MCF 10A (cell line): ENCODE measurements around the gene COL20A1. TPM values are rescaled to one million over a fixed set of nuclear protein-coding genes. Genes with fewer than 3 reads are reported as not detected.

Source experiments
- BruUV-seq: library from RNA; stranded (reverse); fragments of 400-500 nt; replicated peaks from 2 replicates; lab custom pipeline; 2021; lab: Mats Ljungman, UMichigan
- CTCF ChIA-PET: fragments of 300-600 bp; sonication (Branson Sonifier 250); formaldehyde crosslinking; extraction: SDS; loops from one replicate; lab custom pipeline; 2021; ENCODE audit warnings: antibody characterized with exemption, inconsistent platforms; lab: Yijun Ruan, JAX
- POLR2A ChIA-PET: fragments of 300-600, 350-650 bp; sonication (Branson Sonifier 250); formaldehyde crosslinking; extraction: SDS; loops from one replicate; lab custom pipeline; 2020; ENCODE audit warnings: antibody characterized with exemption, inconsistent platforms; lab: Yijun Ruan, JAX
- DNase-seq: peaks from one replicate; pipeline ENCODE4 v3.0.0-alpha.2; 2018; ENCODE audit not compliant: unreplicated experiment
- H3K27ac Mint-ChIP-seq: one replicate; pipeline ENCODE4 v1.8.0; 2022; ENCODE audit warnings: mild to moderate bottlenecking, low read depth, mixed read lengths; ENCODE audit not compliant: unreplicated experiment
- H3K27me3 Mint-ChIP-seq: one replicate; pipeline ENCODE4 v1.8.0; 2022; ENCODE audit warnings: mixed read lengths; ENCODE audit not compliant: insufficient read depth, unreplicated experiment
- H3K36me3 Mint-ChIP-seq: one replicate; pipeline ENCODE4 v1.8.0; 2022; ENCODE audit warnings: mild to moderate bottlenecking, moderate library complexity, mixed read lengths; ENCODE audit not compliant: insufficient read depth, unreplicated experiment
- H3K4me1 Mint-ChIP-seq: one replicate; pipeline ENCODE4 v1.8.0; 2022; ENCODE audit warnings: mixed read lengths; ENCODE audit not compliant: insufficient read depth, unreplicated experiment
- H3K4me3 Mint-ChIP-seq: one replicate; pipeline ENCODE4 v1.8.0; 2022; ENCODE audit warnings: mild to moderate bottlenecking, moderate library complexity, mixed read lengths; ENCODE audit not compliant: unreplicated experiment
- H3K9me3 Mint-ChIP-seq: one replicate; pipeline ENCODE4 v1.8.0; 2022; ENCODE audit warnings: mixed read lengths; ENCODE audit not compliant: unreplicated experiment
- intact Hi-C: fragments of 100-400 bp; cut with micrococcal nuclease; formaldehyde crosslinking; loops from 2 replicates; pipeline ENCODE4 v1.14.1; 2022
- total RNA-seq: library from RNA; stranded (reverse); gene quantifications from 2 replicates; pipeline ENCODE4 v1.2.3, GENCODE V29; 2022
- TF ChIP-seq, protein P1 (sequence below): fragments of 200-600 bp; IDR thresholded peaks from one replicate; pipeline ENCODE4 v1.8.0; 2022; ENCODE audit warnings: antibody characterized with exemption, mild to moderate bottlenecking; ENCODE audit not compliant: unreplicated experiment

The COL20A1 gene
- total RNA-seq, 1 experiment from 2014 or later: 0.14 TPM

DNA sequence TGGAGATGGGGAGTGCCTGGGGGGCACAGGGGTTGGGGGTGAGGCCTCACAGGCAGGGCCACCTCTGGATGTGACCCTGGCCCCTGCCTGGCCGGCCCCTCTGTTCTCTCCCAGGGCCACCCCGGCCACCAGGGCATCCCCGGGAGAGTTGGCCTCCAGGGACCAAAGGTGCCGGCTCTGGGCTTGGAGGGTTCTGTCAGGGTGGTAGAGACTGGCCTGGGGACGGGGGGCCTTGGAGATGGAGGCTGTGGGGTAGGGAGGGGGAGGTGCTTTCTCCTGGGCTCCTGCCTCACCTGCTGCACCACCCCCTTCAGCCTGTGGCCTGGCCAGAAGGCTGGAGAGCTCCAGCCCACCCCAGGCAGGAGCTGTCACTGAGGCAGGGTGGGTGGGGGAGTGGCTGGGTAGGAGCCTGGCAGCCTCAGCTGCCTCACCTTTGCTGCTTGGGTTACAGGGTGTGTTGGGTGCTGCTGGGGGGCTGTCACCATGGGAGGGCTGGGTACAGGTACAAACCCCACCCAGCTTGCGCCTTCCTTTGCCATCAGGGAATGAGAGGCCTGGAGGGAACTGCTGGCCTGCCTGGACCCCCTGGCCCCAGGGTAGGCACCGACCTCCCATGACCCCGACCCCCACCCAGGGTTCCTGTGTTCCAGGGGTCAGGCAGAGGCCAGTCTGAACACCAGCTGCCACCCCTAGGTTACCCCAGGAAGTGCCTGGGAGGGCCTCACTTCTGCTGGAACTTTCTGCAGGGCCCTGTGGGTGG, 32.7 kb downstream of the COL20A1 start:
- CTCF ChIA-PET: interaction anchor here (1.3 kb wide), 2 partner anchors 12 to 102 kb away, joined by 4 read pairs; no protein-coding TSS in a partner anchor
- Mint-ChIP-seq H3K4me3 (no peak overlapping the region), H3K4me1 (no peaks in the 10 kb centered on the region), H3K9me3 (no peaks in the 10 kb centered on the region), H3K27ac (no peak overlapping the region), H3K36me3 (no peaks in the 10 kb centered on the region), H3K27me3 (peaks cover 22% of the 10 kb centered on the region)
- intact Hi-C loops: no loop called here
- DNase-seq: no peak
- TF ChIP-seq, protein P1, sequence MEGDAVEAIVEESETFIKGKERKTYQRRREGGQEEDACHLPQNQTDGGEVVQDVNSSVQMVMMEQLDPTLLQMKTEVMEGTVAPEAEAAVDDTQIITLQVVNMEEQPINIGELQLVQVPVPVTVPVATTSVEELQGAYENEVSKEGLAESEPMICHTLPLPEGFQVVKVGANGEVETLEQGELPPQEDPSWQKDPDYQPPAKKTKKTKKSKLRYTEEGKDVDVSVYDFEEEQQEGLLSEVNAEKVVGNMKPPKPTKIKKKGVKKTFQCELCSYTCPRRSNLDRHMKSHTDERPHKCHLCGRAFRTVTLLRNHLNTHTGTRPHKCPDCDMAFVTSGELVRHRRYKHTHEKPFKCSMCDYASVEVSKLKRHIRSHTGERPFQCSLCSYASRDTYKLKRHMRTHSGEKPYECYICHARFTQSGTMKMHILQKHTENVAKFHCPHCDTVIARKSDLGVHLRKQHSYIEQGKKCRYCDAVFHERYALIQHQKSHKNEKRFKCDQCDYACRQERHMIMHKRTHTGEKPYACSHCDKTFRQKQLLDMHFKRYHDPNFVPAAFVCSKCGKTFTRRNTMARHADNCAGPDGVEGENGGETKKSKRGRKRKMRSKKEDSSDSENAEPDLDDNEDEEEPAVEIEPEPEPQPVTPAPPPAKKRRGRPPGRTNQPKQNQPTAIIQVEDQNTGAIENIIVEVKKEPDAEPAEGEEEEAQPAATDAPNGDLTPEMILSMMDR: no peak
- POLR2A ChIA-PET: no interaction called here
- no TSS peak for BruUV-seq

GRCh38 chr20:63326314-63327230, 33.6 kb downstream of the COL20A1 start:
- peaks cover 22% of the 10 kb centered on the region for H3K27me3 Mint-ChIP-seq

DNA sequence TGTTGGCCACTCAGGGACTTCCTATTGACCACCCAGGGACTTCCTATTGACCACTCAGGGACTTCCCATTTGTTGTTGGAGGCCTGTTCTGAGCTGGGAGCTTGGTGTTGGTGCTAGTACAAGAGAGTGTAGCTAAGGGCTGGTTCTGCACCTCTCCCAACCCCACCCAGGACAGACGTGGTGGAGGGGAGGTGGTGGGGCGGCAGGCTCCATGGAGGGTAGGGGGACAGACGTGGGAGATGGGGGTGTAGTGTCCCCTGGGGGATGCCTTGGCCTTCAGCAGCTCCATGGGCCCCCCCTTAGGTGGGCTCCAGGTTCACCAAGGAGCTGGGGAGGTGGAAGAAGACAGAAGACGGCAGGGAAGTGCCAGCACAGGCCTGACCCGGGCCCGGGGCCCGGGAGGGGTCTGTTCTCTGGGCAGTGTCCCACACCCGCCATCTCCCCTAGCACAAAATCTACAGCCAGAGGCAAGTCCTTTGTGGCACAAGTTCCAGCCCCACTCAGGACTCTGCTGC, 34.3 kb downstream of the COL20A1 start:
- TF ChIP-seq, protein P1: no peak
- POLR2A ChIA-PET: interaction anchor here (0.6 kb wide), 1 partner anchor 10 kb away, joined by 3 read pairs; no protein-coding TSS in a partner anchor
- Mint-ChIP-seq H3K4me3 (no peak overlapping the region), H3K4me1 (no peaks in the 10 kb centered on the region), H3K27ac (no peak overlapping the region), H3K36me3 (no peaks in the 10 kb centered on the region), H3K27me3 (peaks cover 22% of the 10 kb centered on the region), H3K9me3 (peaks cover 9% of the 10 kb centered on the region)
- BruUV-seq: no TSS peak
- intact Hi-C loops: no loop called here
- DNase-seq: no peak
- CTCF ChIA-PET: interaction anchor here (0.5 to 1.2 kb wide), 2 partner anchors 17 to 377 kb away, joined by 3 read pairs; no protein-coding TSS in a partner anchor

More at GRCh38 chr20:63326314-63327230, 33.6 kb downstream of the COL20A1 start:
- intact Hi-C loops: no loop called here
- no peak for DNase-seq
- ChIA-PET POLR2A (no interaction called here), CTCF (interaction anchor here (1.2 to 1.3 kb wide), 2 partner anchors 16 to 103 kb away, joined by 3 to 4 read pairs; no protein-coding TSS in a partner anchor)
- BruUV-seq: no TSS peak
- no peaks in the 10 kb centered on the region for H3K36me3 Mint-ChIP-seq
- peaks cover 2% of the 10 kb centered on the region for H3K9me3 Mint-ChIP-seq
- no peak overlapping the region for H3K27ac Mint-ChIP-seq
- H3K4me1 Mint-ChIP-seq: no peaks in the 10 kb centered on the region
- no peak overlapping the region for H3K4me3 Mint-ChIP-seq
- TF ChIP-seq, protein P1: no peak
